Measurements from ENCODE around the gene ERCC1. TPM values are rescaled to one million over a fixed set of nuclear protein-coding genes. Genes with fewer than 3 reads are reported as not detected.

Gene ERCC1
- total and polyA plus RNA-seq, 2 of the 13 experiments (the other 11 are each of a cell fraction or from before 2014, with no cell fraction given), result 40.0 to 66.4 TPM

- TF ChIP-seq MXD3 (CRISPR knock-in tag; IDR thresholded peaks at IDR 0.05) (no peak), MYC (CRISPR knock-in tag; IDR thresholded peaks at IDR 0.05; ENCODE audit: borderline replicate concordance) (no peak), ZNF598 (CRISPR knock-in tag; IDR thresholded peaks at IDR 0.05; ENCODE audit: borderline replicate concordance) (0 out of 2 replicates have a peak, but pooled peaks have one; percentile 6), ZNF75D (CRISPR knock-in tag; IDR thresholded peaks at IDR 0.05; ENCODE audit: borderline replicate concordance) (no peak), ETV5 (CRISPR knock-in tag; IDR thresholded peaks at IDR 0.05; ENCODE audit: borderline replicate concordance) (peak; percentile 98), ZNF788 (CRISPR knock-in tag; IDR thresholded peaks at IDR 0.05; ENCODE audit: borderline replicate concordance) (peak; percentile 1), SRSF9 (IDR thresholded peaks at IDR 0.05; ENCODE audit: borderline replicate concordance, insufficient read depth, low read depth, low read length, poor library complexity, severe bottlenecking) (no peak), RNF2 (conservative IDR thresholded peaks at IDR 0.05; ENCODE audit: low read depth) (no peak), NFAT5 (CRISPR knock-in tag; IDR thresholded peaks at IDR 0.05) (no peak), ZNF503 (CRISPR knock-in tag; IDR thresholded peaks at IDR 0.05) (no peak), ZNF143 (CRISPR knock-in tag; IDR thresholded peaks at IDR 0.05) (no peak), ARID3A (IDR thresholded peaks at IDR 0.05; ENCODE audit: low read depth, low read length) (no peak; the same call in 1 of the 2 replicates), ZBTB37 (CRISPR knock-in tag; IDR thresholded peaks at IDR 0.05) (no peak), ZNF230 (CRISPR knock-in tag; IDR thresholded peaks at IDR 0.05) (no peak), ZKSCAN5 (CRISPR knock-in tag; IDR thresholded peaks at IDR 0.05) (no peak), FOSL1 (CRISPR knock-in tag; IDR thresholded peaks at IDR 0.05; ENCODE audit: borderline replicate concordance) (peak; percentile 75), ATM (IDR thresholded peaks at IDR 0.05; ENCODE audit: borderline replicate concordance) (no peak), ZNF83 (CRISPR knock-in tag; IDR thresholded peaks at IDR 0.05; ENCODE audit: borderline replicate concordance) (no peak)
Measured at GRCh38 chr19:45424191-45425058, 708 bp upstream of the ERCC1 start (continued).
